Measurements from ENCODE around the gene DENND1B.

DNA sequence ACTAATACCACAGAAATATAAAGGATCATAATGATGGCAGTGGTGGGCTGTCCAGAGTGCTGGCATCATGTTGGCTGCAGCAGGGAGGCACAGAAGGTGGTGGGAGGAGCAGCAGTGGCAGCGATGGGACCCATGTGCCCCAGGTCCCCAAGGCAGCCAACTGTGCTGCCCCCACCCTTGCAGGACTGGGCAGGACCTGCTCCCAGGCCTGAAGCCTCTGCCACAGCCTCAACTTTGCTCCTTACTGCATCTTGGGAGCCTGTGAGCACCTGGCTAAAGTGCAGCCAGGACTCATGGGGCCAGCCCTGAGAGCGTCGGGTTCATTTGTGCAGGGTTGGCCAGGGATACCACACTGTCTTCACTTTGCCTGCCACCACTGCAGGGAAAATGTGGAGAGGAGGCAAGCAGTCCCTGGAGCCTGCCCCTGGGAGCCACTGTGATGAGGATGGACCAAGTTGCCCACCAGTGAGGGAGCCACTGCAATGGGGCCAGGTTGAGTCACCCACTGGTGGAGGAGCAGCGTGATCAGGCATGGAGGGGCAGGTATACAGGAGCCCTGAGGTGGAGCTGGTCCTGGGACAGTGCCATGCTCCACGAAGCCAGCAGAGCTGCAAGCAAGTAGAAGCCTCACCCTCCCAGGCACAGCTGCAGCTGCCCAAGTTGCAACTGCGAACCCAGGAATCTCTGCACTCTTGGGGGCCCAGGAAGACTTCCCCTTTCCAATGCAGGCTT lies 25.3 kb upstream of the DENND1B start:
- no peak for TF ChIP-seq EZH2 (IDR thresholded peaks at IDR 0.05; ENCODE audit: borderline replicate concordance, low read length)
- TF ChIP-seq, protein P1, sequence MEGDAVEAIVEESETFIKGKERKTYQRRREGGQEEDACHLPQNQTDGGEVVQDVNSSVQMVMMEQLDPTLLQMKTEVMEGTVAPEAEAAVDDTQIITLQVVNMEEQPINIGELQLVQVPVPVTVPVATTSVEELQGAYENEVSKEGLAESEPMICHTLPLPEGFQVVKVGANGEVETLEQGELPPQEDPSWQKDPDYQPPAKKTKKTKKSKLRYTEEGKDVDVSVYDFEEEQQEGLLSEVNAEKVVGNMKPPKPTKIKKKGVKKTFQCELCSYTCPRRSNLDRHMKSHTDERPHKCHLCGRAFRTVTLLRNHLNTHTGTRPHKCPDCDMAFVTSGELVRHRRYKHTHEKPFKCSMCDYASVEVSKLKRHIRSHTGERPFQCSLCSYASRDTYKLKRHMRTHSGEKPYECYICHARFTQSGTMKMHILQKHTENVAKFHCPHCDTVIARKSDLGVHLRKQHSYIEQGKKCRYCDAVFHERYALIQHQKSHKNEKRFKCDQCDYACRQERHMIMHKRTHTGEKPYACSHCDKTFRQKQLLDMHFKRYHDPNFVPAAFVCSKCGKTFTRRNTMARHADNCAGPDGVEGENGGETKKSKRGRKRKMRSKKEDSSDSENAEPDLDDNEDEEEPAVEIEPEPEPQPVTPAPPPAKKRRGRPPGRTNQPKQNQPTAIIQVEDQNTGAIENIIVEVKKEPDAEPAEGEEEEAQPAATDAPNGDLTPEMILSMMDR (conservative IDR thresholded peaks at IDR 0.05 in 1 of 2, IDR thresholded peaks at IDR 0.05 in 1 of 2; ENCODE audit: extremely low read depth in 1 of 2, insufficient read depth in 1 of 2, low read depth in 1 of 2, low read length in 2 of 2), result no peak

Data from mammary epithelial cell (primary cell).